ENCODE measurements around the gene PLXNA4.

GRCh38 chr7:132206594-132206993 lies 369.7 kb downstream of the PLXNA4 start:
- TF ChIP-seq L3MBTL2 (conservative IDR thresholded peaks at IDR 0.05) (no peak), SP1 (IDR thresholded peaks at IDR 0.05) (no peak), ZNF384 (IDR thresholded peaks at IDR 0.05) (no peak), ARNT (IDR thresholded peaks at IDR 0.05) (no peak), FOXM1 (IDR thresholded peaks at IDR 0.05; ENCODE audit: borderline replicate concordance) (no peak), ELF4 (IDR thresholded peaks at IDR 0.05) (no peak), LEF1 (IDR thresholded peaks at IDR 0.05; ENCODE audit: borderline replicate concordance) (no peak)
